Measurements from ENCODE around the gene SLC19A1. TPM values are rescaled to one million over a fixed set of nuclear protein-coding genes. Genes with fewer than 3 reads are reported as not detected.

The SLC19A1 gene
- polyA plus RNA-seq, 3 donors: 25.0 to 53.0 (median 39.9) TPM

DNA sequence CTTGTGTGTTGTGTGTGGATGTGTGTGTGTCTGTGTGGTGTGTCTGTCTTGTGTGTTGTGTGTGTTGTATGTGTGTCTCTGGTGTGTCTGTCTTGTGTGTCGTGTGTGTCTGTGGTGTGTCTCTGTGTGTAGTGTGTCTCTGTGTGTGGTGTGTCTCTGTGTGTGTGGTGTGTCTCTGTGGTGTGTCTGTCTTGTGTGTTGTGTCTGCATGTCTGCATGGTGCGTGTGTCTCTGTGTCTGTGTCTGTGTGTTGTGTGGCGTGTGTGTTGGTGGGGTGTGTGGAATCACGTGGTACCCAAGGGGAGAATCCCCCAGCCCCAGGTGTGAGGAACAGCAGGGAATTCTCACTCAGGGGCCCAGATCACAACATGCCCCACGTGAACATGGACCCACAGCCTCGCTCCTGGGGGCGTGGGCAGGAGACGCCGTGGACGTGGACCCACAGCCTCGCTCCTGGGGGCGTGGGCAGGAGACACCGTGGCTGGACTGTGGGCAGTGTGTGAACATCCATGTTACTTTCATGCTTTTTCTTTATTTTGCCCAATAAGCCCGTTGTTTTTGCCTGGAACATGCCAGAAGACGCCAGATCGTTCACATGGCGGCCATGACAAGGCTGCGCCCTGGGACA, 67.8 kb downstream of the SLC19A1 start:
- Histone ChIP-seq H3K4me2 (replicated peaks; ENCODE audit: extremely low read depth, low read length, poor library complexity, severe bottlenecking) (no peak overlapping the region), H2AFZ (ENCODE audit: insufficient read depth, low read depth, low read length, poor library complexity, severe bottlenecking) (no peak overlapping the region), H3K27me3 (ENCODE audit: control insufficient read depth in 2 of 2, insufficient read depth in 2 of 2, low read length in 2 of 2) (no peaks in the 10 kb centered on the region), H3K79me2 (ENCODE audit: insufficient read depth, low read length) (no peaks in the 10 kb centered on the region), H4K20me1 (ENCODE audit: insufficient read depth, low read length) (no peaks in the 10 kb centered on the region), H3K4me3 (replicated peaks in 1 of 3; ENCODE audit: low read depth in 2 of 3, low read length in 3 of 3) (no peak overlapping the region), H3K9me3 (replicated peaks in 1 of 2; ENCODE audit: control insufficient read depth in 1 of 2, insufficient read depth in 1 of 2, low read length in 2 of 2) (no peaks in the 10 kb centered on the region), H3K27ac (ENCODE audit: low read depth in 1 of 2, low read length in 2 of 2) (no peak overlapping the region), H3K36me3 (replicated peaks in 1 of 2; ENCODE audit: control insufficient read depth in 1 of 2, insufficient read depth in 2 of 2, low read length in 2 of 2) (no peaks in the 10 kb centered on the region), H3K9ac (ENCODE audit: insufficient read depth, low read length, poor library complexity, severe bottlenecking) (no peak overlapping the region), H3K4me1 (ENCODE audit: control insufficient read depth in 1 of 2, insufficient read depth in 2 of 2, low read length in 2 of 2) (peaks cover 27 to 29% of the 10 kb centered on the region in 2 donors)
- Mint-ChIP-seq H3K9me3 (peaks cover 0 to 6% (median 0%) of the 10 kb centered on the region in 7 donors), H3K4me1 (peaks cover 27% of the 10 kb centered on the region), H3K36me3 (no peaks in the 10 kb centered on the region), H3K27me3 (ENCODE audit: low read depth in 3 of 3) (peaks cover 2 to 4% (median 2%) of the 10 kb centered on the region in 3 donors), H3K4me3 (no peak overlapping the region), H3K27ac (peak overlapping the region in 1 of 7 donors; percentile 0)
- 97% methylated on average over 18 of the region's 18 CpGs for WGBS (ENCODE audit: insufficient coverage)
- no peak for DNase-seq
- TF ChIP-seq, protein P1, sequence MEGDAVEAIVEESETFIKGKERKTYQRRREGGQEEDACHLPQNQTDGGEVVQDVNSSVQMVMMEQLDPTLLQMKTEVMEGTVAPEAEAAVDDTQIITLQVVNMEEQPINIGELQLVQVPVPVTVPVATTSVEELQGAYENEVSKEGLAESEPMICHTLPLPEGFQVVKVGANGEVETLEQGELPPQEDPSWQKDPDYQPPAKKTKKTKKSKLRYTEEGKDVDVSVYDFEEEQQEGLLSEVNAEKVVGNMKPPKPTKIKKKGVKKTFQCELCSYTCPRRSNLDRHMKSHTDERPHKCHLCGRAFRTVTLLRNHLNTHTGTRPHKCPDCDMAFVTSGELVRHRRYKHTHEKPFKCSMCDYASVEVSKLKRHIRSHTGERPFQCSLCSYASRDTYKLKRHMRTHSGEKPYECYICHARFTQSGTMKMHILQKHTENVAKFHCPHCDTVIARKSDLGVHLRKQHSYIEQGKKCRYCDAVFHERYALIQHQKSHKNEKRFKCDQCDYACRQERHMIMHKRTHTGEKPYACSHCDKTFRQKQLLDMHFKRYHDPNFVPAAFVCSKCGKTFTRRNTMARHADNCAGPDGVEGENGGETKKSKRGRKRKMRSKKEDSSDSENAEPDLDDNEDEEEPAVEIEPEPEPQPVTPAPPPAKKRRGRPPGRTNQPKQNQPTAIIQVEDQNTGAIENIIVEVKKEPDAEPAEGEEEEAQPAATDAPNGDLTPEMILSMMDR (IDR thresholded peaks at IDR 0.05): no peak
- intact Hi-C loops (cut with micrococcal nuclease): no loop called here

DNA sequence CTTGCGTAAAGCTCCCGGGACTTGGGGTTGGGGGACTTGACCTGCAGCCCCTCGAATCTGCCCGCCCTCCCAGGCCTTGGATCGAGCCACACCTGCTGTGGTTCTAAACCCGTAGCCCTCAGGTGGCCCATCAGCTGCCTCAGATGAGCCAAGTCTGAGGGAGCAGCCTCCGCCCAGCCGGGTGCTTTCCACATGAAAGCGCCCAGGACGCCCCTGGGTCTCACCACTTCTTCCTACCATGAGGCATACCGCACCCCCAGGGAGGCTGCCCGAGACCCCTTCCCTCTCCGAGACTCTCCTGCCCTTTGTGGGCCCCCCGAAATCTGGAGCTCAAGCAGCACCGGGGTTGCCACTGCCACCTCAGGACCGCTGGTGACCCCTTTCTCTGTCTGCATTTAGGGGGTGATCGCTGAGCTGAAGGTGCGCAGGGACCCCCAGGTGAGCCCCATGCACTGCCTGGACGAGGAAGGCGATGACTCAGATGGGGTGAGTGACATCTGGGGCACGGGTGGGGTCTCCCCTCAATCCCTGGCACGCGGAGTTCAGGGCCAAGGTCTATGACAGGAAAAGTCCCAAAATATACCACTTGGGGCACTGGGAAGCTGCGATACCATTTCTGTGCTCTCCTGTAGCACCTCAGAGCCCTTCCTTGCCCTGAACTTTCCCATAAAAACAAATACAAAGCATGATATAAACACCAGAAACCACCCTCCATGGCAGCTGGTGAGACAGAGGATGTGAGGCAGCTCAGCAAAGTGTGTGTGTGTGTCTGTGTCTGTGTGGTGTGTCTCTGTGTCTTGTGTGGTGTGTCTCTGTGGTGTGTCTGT, 68.5 kb downstream of the SLC19A1 start:
- Mint-ChIP-seq H3K27ac (no peak overlapping the region), H3K36me3 (no peaks in the 10 kb centered on the region), H3K4me1 (peaks cover 20% of the 10 kb centered on the region), H3K9me3 (peaks cover 0 to 3% (median 0%) of the 10 kb centered on the region in 7 donors), H3K4me3 (no peak overlapping the region), H3K27me3 (ENCODE audit: low read depth in 3 of 3) (peaks cover 2 to 4% (median 2%) of the 10 kb centered on the region in 3 donors)
- TF ChIP-seq, protein P1 (IDR thresholded peaks at IDR 0.05): no peak
- Histone ChIP-seq H3K9ac (ENCODE audit: insufficient read depth, low read length, poor library complexity, severe bottlenecking) (no peak overlapping the region), H3K9me3 (replicated peaks in 1 of 2; ENCODE audit: control insufficient read depth in 1 of 2, insufficient read depth in 1 of 2, low read length in 2 of 2) (no peaks in the 10 kb centered on the region), H3K4me2 (replicated peaks; ENCODE audit: extremely low read depth, low read length, poor library complexity, severe bottlenecking) (no peak overlapping the region), H2AFZ (ENCODE audit: insufficient read depth, low read depth, low read length, poor library complexity, severe bottlenecking) (no peak overlapping the region), H3K27ac (ENCODE audit: low read depth in 1 of 2, low read length in 2 of 2) (no peak overlapping the region), H3K27me3 (ENCODE audit: control insufficient read depth in 2 of 2, insufficient read depth in 2 of 2, low read length in 2 of 2) (no peaks in the 10 kb centered on the region), H3K79me2 (ENCODE audit: insufficient read depth, low read length) (no peaks in the 10 kb centered on the region), H3K36me3 (replicated peaks in 1 of 2; ENCODE audit: control insufficient read depth in 1 of 2, insufficient read depth in 2 of 2, low read length in 2 of 2) (no peaks in the 10 kb centered on the region), H3K4me1 (ENCODE audit: control insufficient read depth in 1 of 2, insufficient read depth in 2 of 2, low read length in 2 of 2) (peaks cover 19 to 22% of the 10 kb centered on the region in 2 donors), H3K4me3 (replicated peaks in 1 of 3; ENCODE audit: low read depth in 2 of 3, low read length in 3 of 3) (no peak overlapping the region), H4K20me1 (ENCODE audit: insufficient read depth, low read length) (no peaks in the 10 kb centered on the region)
- no peak for DNase-seq
- 91% methylated on average over 20 of the region's 24 CpGs for WGBS (ENCODE audit: insufficient coverage)
- intact Hi-C loops (cut with micrococcal nuclease): no loop called here
